Heart right ventricle (tissue), 16 donors: ENCODE results near the gene LDLRAD4. TPM values are rescaled to one million over a fixed set of nuclear protein-coding genes. Genes with fewer than 3 reads are reported as not detected.

Source experiments
- ATAC-seq, 8 donors: fragments of 200-7000 bp; cut with Tn5 transposase; one replicate each; pipeline ENCODE4 v1.9.1; 2020; ENCODE audit warnings: mild to moderate bottlenecking in 8 of 8, moderate library complexity in 8 of 8, moderate number of reproducible peaks in 1 of 8
- DNase-seq, 2 donors: peaks; one replicate each; pipeline ENCODE4 v3.0.0-alpha.2; 2020
- H3K27ac ChIP-seq, 10 donors: fragments of 200-600 bp; sonication (generic) in 2 of 10; one replicate each; pipeline versions ENCODE4 v1.5.0 to v1.8.0; 2020 to 2022; ENCODE audit warnings: mild to moderate bottlenecking in 3 of 10
- H3K27me3 ChIP-seq, 7 donors: fragments of 200-600 bp; one replicate each; pipeline ENCODE4 v1.8.0; 2021 to 2022; ENCODE audit warnings: mild to moderate bottlenecking in 2 of 7
- H3K36me3 ChIP-seq, 9 donors: fragments of 200-600 bp; sonication (generic) in 1 of 9; one replicate each; pipeline versions ENCODE4 v1.5.0 to v1.8.0; 2020 to 2022; ENCODE audit warnings: mild to moderate bottlenecking in 2 of 9
- H3K4me1 ChIP-seq, 9 donors: fragments of 200-600 bp; sonication (generic) in 1 of 9; one replicate each; pipeline versions ENCODE4 v1.5.0 to v1.8.0; 2020 to 2022; ENCODE audit warnings: mild to moderate bottlenecking in 4 of 9
- H3K4me3 ChIP-seq, 10 donors: fragments of 200-600 bp; sonication (generic) in 2 of 10; one replicate each; pipeline versions ENCODE4 v1.5.0 to v1.8.0; 2020 to 2022; ENCODE audit warnings: mild to moderate bottlenecking in 7 of 10, moderate library complexity in 2 of 10
- H3K9me3 ChIP-seq, 11 donors: fragments of 200-600 bp in 10 of 11; sonication (generic) in 2 of 11; one replicate each; pipeline versions ENCODE4 v1.5.0 to v1.8.0; 2013 to 2022; ENCODE audit warnings: mild to moderate bottlenecking in 2 of 11, control low read depth in 1 of 11, moderate library complexity in 1 of 11
- CTCF ChIP-seq, 9 donors: fragments of 200-600 bp; sonication (generic) in 2 of 9; IDR thresholded peaks; one replicate each; pipeline versions ENCODE4 v1.5.0 to v1.8.0; 2021 to 2022; ENCODE audit warnings: antibody characterized with exemption in 9 of 9, mild to moderate bottlenecking in 5 of 9, moderate library complexity in 1 of 9
- WGBS, 2 donors: extraction: QIAGEN DNeasy Blood & Tissue Kit; methylation state at CpG; one replicate each; pipeline ENCODE4 v1.1.7; 2013; ENCODE audit warnings: inconsistent platforms in 1 of 2; 5-methylcytosine and 5-hydroxymethylcytosine counted together
- intact Hi-C, 10 donors: fragments of 100-400 bp; cut with DNase I; formaldehyde crosslinking; loops; one replicate each; pipeline versions ENCODE4 v1.11.1 to v1.14.2; 2022
- polyA plus RNA-seq, 2 donors: library from polyadenylated mRNA; stranded (reverse); fragments of 200-250 nt; gene quantifications; one replicate each; pipeline ENCODE4 v1.2.3, GENCODE V29; 2013
- total RNA-seq, 10 donors: library from RNA; stranded (reverse); fragmentation: NEBNext Ultra II Directional in 3 of 10; extraction: Animal tissue kit (Norgen Biotek cat#: 25700) in 3 of 10; gene quantifications; one replicate each; pipeline versions ENCODE4 v1.2.1 to v1.2.4, GENCODE V29; 2021 to 2023
- donor health status: Arrhythmogenic right ventricular cardiomyopathy.
- donor health status: ischemic (EF 13 %, LVEDD 7.1; RV severe dilation, severe dysfunction).
- donor health status: healthy with polysubstance abuse.
- donor health status: DM: no; HTN: yes; CAD: no.
- donor health status: DM: no; HTN: no; CAD: no.
- donor health status: ischemic (EF 25% LVEDD 6.9; RV normal size, moderate dysfunction).
- donor health status: ischemic (EF 25% LVEDD 5.7; RV mildly dilated, moderate dysfunction).
- donor health status: healthy.
- donor health status: DM: yes; HTN: yes; CAD: no.
- donor health status: Ischemic cardiomyopathy.
- donor health status: ischemic (EF 35%, LVEDD 5.7; RV mildly dilated, moderate dysfunction).
- donor health status: nonischemic (EF 11% LVEDD 7.7; RV severe dilation, severe dysfunction).
- donor health status: DM: yes; HTN: yes; CAD: no.
- donor health status: PGD.
- donor health status: ischemic (EF 29% LVEDD 5.4; RV normal size, mild dysfunction).
- donor health status: nonischemic (EF 23%, LVEDD 6.1; RV moderate dilation, normal function).

The LDLRAD4 gene
- total and polyA plus RNA-seq, 12 donors: 5.4 to 74.6 (median 34.6) TPM

- H3K36me3 ChIP-seq: no peaks in the 10 kb centered on the region
- DNase-seq (no peak), ATAC-seq (no peak)
- no peaks in the 10 kb centered on the region for H3K4me1 ChIP-seq
- H3K4me3 ChIP-seq: no peak overlapping the region
- WGBS, 2 donors: 90 to 96% methylated on average over 2 of the region's 2 CpGs
- no peak overlapping the region for H3K27ac ChIP-seq
- intact Hi-C loops: no loop called here
- no peaks in the 10 kb centered on the region for H3K27me3 ChIP-seq
- H3K9me3 ChIP-seq: peaks cover 0 to 33% (median 10%) of the 10 kb centered on the region in 11 donors
- no peak for TF ChIP-seq CTCF (IDR thresholded peaks at IDR 0.05)
Observed at GRCh38 chr18:13198701-13199100, 19.9 kb upstream of the LDLRAD4 start.

GRCh38 chr18:13199169-13199568 lies 19.4 kb upstream of the LDLRAD4 start:
- intact Hi-C loops: no loop called here
- DNase-seq (no peak), ATAC-seq (no peak)
- H3K27me3 ChIP-seq: no peaks in the 10 kb centered on the region
- 79 to 83% methylated on average over 3 of the region's 3 CpGs for WGBS, 2 donors
- no peaks in the 10 kb centered on the region for H3K4me1 ChIP-seq
- peaks cover 0 to 31% (median 10%) of the 10 kb centered on the region in 11 donors for H3K9me3 ChIP-seq
- no peaks in the 10 kb centered on the region for H3K36me3 ChIP-seq
- H3K27ac ChIP-seq: no peak overlapping the region
- TF ChIP-seq CTCF (IDR thresholded peaks at IDR 0.05): no peak
- H3K4me3 ChIP-seq: no peak overlapping the region

- no peak for TF ChIP-seq CTCF (IDR thresholded peaks at IDR 0.05)
- no peak overlapping the region for H3K4me3 ChIP-seq
- H3K36me3 ChIP-seq: no peaks in the 10 kb centered on the region
- H3K9me3 ChIP-seq: peaks cover 0 to 25% (median 10%) of the 10 kb centered on the region in 11 donors
- H3K27me3 ChIP-seq: no peaks in the 10 kb centered on the region
- ATAC-seq (no peak), DNase-seq (no peak)
- intact Hi-C loops: loop anchor here in 2 of 10 donors (10.0 kb wide), 2 partner anchors 424 to 604 kb away; no protein-coding TSS in a partner anchor
- H3K27ac ChIP-seq: no peak overlapping the region
- no peaks in the 10 kb centered on the region for H3K4me1 ChIP-seq
- 83 to 89% methylated on average over 3 of the region's 3 CpGs for WGBS, 2 donors
Observed at GRCh38 chr18:13201292-13201691, 17.3 kb upstream of the LDLRAD4 start.

GRCh38 chr18:13202571-13202970 lies 16.0 kb upstream of the LDLRAD4 start:
- H3K27ac ChIP-seq: no peak overlapping the region
- no peaks in the 10 kb centered on the region for H3K27me3 ChIP-seq
- no peak for ATAC-seq
- no peaks in the 10 kb centered on the region for H3K4me1 ChIP-seq
- H3K36me3 ChIP-seq: no peaks in the 10 kb centered on the region
- no peak overlapping the region for H3K4me3 ChIP-seq
- DNase-seq: no peak
- WGBS, 2 donors: 83 to 87% methylated on average over 8 of the region's 8 CpGs
- no peak for TF ChIP-seq CTCF (IDR thresholded peaks at IDR 0.05)
- peaks cover 0 to 25% (median 10%) of the 10 kb centered on the region in 11 donors for H3K9me3 ChIP-seq
- intact Hi-C loops: loop anchor here in 2 of 10 donors (10.0 kb wide), 2 partner anchors 422 to 602 kb away; no protein-coding TSS in a partner anchor
